Measurements from ENCODE around the gene GLI3.

GLI3 gene

GRCh38 chr7:42105554-42106358, 131.3 kb downstream of the GLI3 start:
- no peak for DNase-seq (ENCODE audit: low read depth)

- DNase-seq (ENCODE audit: low read depth): no peak
Observed at GRCh38 chr7:42104694-42105093, 132.3 kb downstream of the GLI3 start.

GRCh38 chr7:42104231-42104630, 132.8 kb downstream of the GLI3 start:
- DNase-seq (ENCODE audit: low read depth): no peak

- DNase-seq (ENCODE audit: low read depth): no peak
Observed at GRCh38 chr7:42103456-42103855, 133.6 kb downstream of the GLI3 start.

- DNase-seq (ENCODE audit: low read depth): no peak
Observed at GRCh38 chr7:42103020-42103419, 134.0 kb downstream of the GLI3 start.

- DNase-seq (ENCODE audit: low read depth): no peak
Observed at GRCh38 chr7:42102301-42102700, 134.7 kb downstream of the GLI3 start.

- no peak for DNase-seq (ENCODE audit: low read depth)
Observed at GRCh38 chr7:42100156-42100508, 136.9 kb downstream of the GLI3 start.

GRCh38 chr7:42099470-42100155, 137.4 kb downstream of the GLI3 start:
- DNase-seq (ENCODE audit: low read depth): no peak

- no peak for DNase-seq (ENCODE audit: low read depth)
Observed at GRCh38 chr7:42099066-42099465, 137.9 kb downstream of the GLI3 start.

GRCh38 chr7:42097752-42098151, 139.3 kb downstream of the GLI3 start:
- no peak for DNase-seq (ENCODE audit: low read depth)

GRCh38 chr7:42096681-42097561, 140.1 kb downstream of the GLI3 start:
- DNase-seq (ENCODE audit: low read depth): no peak

- DNase-seq (ENCODE audit: low read depth): no peak
Observed at GRCh38 chr7:42096268-42096667, 140.7 kb downstream of the GLI3 start.

GRCh38 chr7:42095791-42096190, 141.2 kb downstream of the GLI3 start:
- DNase-seq (ENCODE audit: low read depth): no peak

GRCh38 chr7:42093349-42093905, 143.6 kb downstream of the GLI3 start:
- no peak for DNase-seq (ENCODE audit: low read depth)

- DNase-seq (ENCODE audit: low read depth): no peak
Observed at GRCh38 chr7:42091461-42092291, 145.3 kb downstream of the GLI3 start.

- no peak for DNase-seq (ENCODE audit: low read depth)
Observed at GRCh38 chr7:42090806-42091205, 146.2 kb downstream of the GLI3 start.

- no peak for DNase-seq (ENCODE audit: low read depth)
Observed at GRCh38 chr7:42090056-42090455, 147.0 kb downstream of the GLI3 start.

GRCh38 chr7:42087616-42088015, 149.4 kb downstream of the GLI3 start:
- no peak for DNase-seq (ENCODE audit: low read depth)

- DNase-seq (ENCODE audit: low read depth): no peak
Observed at GRCh38 chr7:42085531-42085930, 151.5 kb downstream of the GLI3 start.

- DNase-seq (ENCODE audit: low read depth): no peak
Observed at GRCh38 chr7:42084263-42084662, 152.7 kb downstream of the GLI3 start.

- DNase-seq (ENCODE audit: low read depth): no peak
Observed at GRCh38 chr7:42083284-42083683, 153.7 kb downstream of the GLI3 start.
